ENCODE measurements around the gene CES2. TPM values are rescaled to one million over a fixed set of nuclear protein-coding genes. Genes with fewer than 3 reads are reported as not detected.
"Not testable (repeated sequence)": the region's sequence is repeated elsewhere in the genome, so short reads cannot be mapped to it uniquely, and the experiment has no call there.

CES2 gene
- total and polyA plus RNA-seq, 9 of the 15 experiments (the other 6 are each of a cell fraction or from before 2014, with no cell fraction given): 2.2 to 37.9 (median 24.4) TPM

DNA sequence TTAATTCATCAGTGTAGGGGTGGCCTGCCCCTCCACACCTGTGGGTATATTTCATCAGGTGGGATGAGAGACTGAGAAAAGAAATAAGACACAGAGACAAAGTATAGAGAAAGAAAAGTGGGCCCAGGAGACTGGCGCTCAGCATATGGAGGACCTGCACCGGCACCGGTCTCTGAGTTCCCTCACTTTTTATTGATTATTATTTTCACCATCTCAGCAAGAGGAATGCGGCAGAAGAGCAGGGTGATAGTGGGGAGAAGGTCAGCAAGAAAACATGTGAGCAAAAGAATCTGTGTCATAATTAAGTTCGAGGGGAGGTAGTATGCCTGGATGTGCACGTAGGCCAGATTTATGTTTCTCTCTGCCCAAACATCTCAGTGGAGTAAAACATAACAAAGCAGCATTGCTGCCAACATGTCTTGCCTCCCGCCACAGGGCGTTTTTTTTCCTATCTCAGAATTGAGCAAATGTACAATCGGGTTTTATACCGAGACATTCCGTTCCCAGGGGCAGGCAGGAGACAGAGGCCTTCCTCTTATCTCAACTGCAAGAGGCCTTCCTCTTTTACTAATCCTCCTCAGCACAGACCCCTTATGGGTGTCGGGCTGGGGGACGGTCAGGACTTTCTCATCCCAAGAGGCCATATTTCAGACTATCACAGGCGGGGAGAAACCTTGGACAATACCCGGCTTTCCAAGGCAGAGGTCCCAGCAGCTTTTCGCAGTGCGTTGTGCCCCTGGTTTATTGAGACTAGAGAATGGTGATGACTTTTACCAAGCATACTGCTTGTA, 20.2 kb downstream of the CES2 start:
- ATAC-seq; H3K27me3 ChIP-seq (ENCODE audit: control insufficient read depth in 2 of 2, insufficient read depth in 2 of 2, low read length in 2 of 2); H4K20me1 ChIP-seq (replicated peaks; ENCODE audit: control insufficient read depth, insufficient read depth, low read length); H3K9ac ChIP-seq (ENCODE audit: insufficient read depth in 1 of 2, low read depth in 2 of 2, low read length in 2 of 2); H3K4me1 ChIP-seq (replicated peaks in 1 of 2; ENCODE audit: control insufficient read depth in 2 of 2, insufficient read depth in 2 of 2, low read length in 2 of 2); BruUV-seq (replicated peaks); H3K9me1 ChIP-seq (ENCODE audit: control insufficient read depth, insufficient read depth, low read length); H3K79me2 ChIP-seq (ENCODE audit: control insufficient read depth, insufficient read depth, low read length); H2AFZ ChIP-seq (ENCODE audit: low read depth, low read length); H3K36me3 ChIP-seq (ENCODE audit: control insufficient read depth, insufficient read depth, low read length); H3K4me2 ChIP-seq (ENCODE audit: insufficient read depth, low read length); H3K9me3 ChIP-seq (replicated peaks; ENCODE audit: control insufficient read depth, insufficient read depth, low read depth, low read length); H3K27ac ChIP-seq (ENCODE audit: extremely low read depth, low read depth, low read length); DNase-seq (ENCODE audit: extremely low read depth in 1 of 4, low spot score in 3 of 4); H3K4me3 ChIP-seq; FAIRE-seq: not testable (repeated sequence)
- CTCF ChIA-PET (ENCODE audit: low intra/inter-chr PET ratio): interaction anchor here (0.5 to 2.0 kb wide), 3 partner anchors 22 to 62 kb away, joined by 4 to 12 read pairs (median 6); no protein-coding TSS in a partner anchor
- in situ Hi-C loops (cut with MboI) (loop anchor here (25.0 kb wide), 2 partner anchors 207 to 457 kb away; partner anchors contain the start of genes B3GNT9, FBXL8, HSF4 and NOL3), intact Hi-C loops (cut with micrococcal nuclease) (loop anchor here (2.0 to 10.0 kb wide), 4 partner anchors 21 to 509 kb away; partner anchors contain the start of genes FBXL8, MATCAP1 and TRADD)
- WGBS (ENCODE audit: insufficient coverage, low coverage, missing lambda C conversion rate): 39% methylated on average over 17 of the region's 17 CpGs
- POLR2A ChIA-PET: interaction anchor here (0.9 kb wide), 1 partner anchor 51 kb away, joined by 4 read pairs; no protein-coding TSS in a partner anchor
- TF ChIP-seq TCF3 (CRISPR knock-in tag; IDR thresholded peaks at IDR 0.05) (0 out of 2 replicates have a peak, but pooled peaks have one; percentile 5), ZFX (CRISPR knock-in tag; IDR thresholded peaks at IDR 0.05) (peak; percentile 26; the same call in 1 of the 2 replicates), SPI1 (IDR thresholded peaks at IDR 0.05; ENCODE audit: borderline replicate concordance, low read depth, low read length) (peak; percentile 34; the same call in 1 of the 2 replicates)

DNA sequence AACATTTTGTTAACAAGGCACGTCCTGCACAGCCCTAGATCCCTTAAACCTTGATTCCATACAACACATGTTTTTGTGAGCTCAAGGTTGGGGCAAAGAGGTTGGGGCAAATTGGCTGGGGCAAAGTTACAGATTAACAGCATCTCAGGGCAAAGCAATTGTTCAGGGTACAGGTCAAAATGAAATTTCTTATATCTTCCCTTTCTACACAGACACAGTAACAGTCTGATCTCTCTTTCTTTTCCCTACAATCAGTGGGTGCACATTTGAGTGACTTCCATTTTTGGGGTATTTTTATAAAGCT, 20.8 kb downstream of the CES2 start:
- H2AFZ ChIP-seq (ENCODE audit: low read depth, low read length); FAIRE-seq; CTCF ChIA-PET (ENCODE audit: low intra/inter-chr PET ratio); ATAC-seq; H3K79me2 ChIP-seq (ENCODE audit: control insufficient read depth, insufficient read depth, low read length); H3K9me1 ChIP-seq (ENCODE audit: control insufficient read depth, insufficient read depth, low read length); DNase-seq (ENCODE audit: extremely low read depth in 1 of 4, low spot score in 3 of 4); H3K4me1 ChIP-seq (replicated peaks in 1 of 2; ENCODE audit: control insufficient read depth in 2 of 2, insufficient read depth in 2 of 2, low read length in 2 of 2); BruUV-seq (replicated peaks); H4K20me1 ChIP-seq (replicated peaks; ENCODE audit: control insufficient read depth, insufficient read depth, low read length); H3K36me3 ChIP-seq (ENCODE audit: control insufficient read depth, insufficient read depth, low read length); H3K9ac ChIP-seq (ENCODE audit: insufficient read depth in 1 of 2, low read depth in 2 of 2, low read length in 2 of 2); H3K27me3 ChIP-seq (ENCODE audit: control insufficient read depth in 2 of 2, insufficient read depth in 2 of 2, low read length in 2 of 2); H3K4me3 ChIP-seq; H3K4me2 ChIP-seq (ENCODE audit: insufficient read depth, low read length); H3K27ac ChIP-seq (ENCODE audit: extremely low read depth, low read depth, low read length); H3K9me3 ChIP-seq (replicated peaks; ENCODE audit: control insufficient read depth, insufficient read depth, low read depth, low read length): not testable (repeated sequence)
- POLR2A ChIA-PET: interaction anchor here (0.6 to 0.9 kb wide), 2 partner anchors 51 to 320 kb away, joined by 4 read pairs; no protein-coding TSS in a partner anchor
- in situ Hi-C loops (cut with MboI) (loop anchor here (25.0 kb wide), 2 partner anchors 206 to 456 kb away; partner anchors contain the start of genes B3GNT9, FBXL8, HSF4 and NOL3), intact Hi-C loops (cut with micrococcal nuclease) (loop anchor here (10.0 kb wide), 2 partner anchors 229 to 509 kb away; partner anchors contain the start of gene MATCAP1)
- WGBS (ENCODE audit: insufficient coverage, low coverage, missing lambda C conversion rate): no CpG with 5 or more reads among the region's 1 CpG
